Hematopoietic multipotent progenitor cell treated with erythropoietin and hydrocortisone succinate and interleukin-3 and kit ligand, for 4 days (in vitro differentiated cells): Measurements from ENCODE around the gene RAI14.
A peak's percentile ranks its signal among the peaks of the same experiment; 100 is the strongest.

Experiments used
- DNase-seq: peaks from one replicate; pipeline ENCODE4 v3.0.0-alpha.2; 2015

RAI14 gene

DNA sequence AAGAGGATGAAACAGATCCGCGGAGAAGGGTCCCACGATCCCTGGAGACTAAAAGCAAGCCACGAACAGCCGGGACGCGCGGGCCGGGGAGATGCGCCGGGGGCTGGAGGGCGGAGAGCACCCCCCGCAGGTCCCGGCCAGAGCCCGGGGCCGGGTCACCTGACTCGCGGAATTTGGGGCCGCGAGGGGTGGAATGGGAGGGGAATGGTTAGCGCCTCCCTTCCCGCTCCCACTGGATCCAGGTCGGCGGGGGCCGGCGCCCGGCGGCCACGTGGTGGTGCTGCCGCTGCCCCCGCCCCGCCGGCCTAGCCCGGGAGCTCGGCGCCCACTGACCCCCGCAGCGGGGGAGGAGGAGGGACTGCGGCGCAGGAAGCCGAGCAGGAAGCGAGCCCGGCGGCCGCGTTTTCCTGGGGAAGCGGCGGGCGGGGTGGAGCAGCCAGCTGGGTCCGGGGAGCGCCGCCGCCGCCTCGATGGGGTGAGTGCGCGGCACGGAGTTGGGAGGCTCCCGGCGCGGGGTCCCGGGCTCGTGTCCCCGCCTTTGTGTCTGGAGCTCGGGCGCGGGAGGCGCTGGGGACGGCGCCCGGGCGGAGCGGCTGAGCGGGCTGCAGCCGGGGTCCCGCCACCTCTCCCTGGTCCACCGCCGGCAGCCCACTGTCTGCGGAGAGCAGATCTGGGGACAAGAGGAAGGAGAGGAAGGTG lies at the start of gene RAI14:
RAI14 (plus strand) TSS at position 328 of the 699 bp plus-strand sequence. CDS start 30,592 bp downstream, outside the sequence.
- peak; percentile 24 for DNase-seq

DNA sequence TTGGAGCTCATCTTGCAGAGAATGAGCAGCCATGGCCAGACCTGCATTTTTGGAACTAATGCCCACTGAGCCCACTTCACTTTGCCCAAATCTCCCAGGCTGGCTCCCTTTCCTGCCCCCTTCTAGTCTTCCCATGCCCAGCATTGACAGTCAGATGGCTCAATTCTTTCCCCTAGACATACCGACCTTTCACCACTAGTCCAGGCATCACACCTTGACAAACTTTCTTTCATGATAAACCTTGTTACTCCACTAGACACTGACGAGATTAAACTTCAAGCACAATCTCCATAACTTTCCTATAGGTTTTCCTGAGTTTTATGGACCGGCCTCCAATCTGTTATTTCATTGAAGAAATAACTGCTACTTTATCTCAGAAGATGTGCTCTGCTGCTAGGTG lies 47.8 kb upstream of the RAI14 start:
- DNase-seq: no peak

DNA sequence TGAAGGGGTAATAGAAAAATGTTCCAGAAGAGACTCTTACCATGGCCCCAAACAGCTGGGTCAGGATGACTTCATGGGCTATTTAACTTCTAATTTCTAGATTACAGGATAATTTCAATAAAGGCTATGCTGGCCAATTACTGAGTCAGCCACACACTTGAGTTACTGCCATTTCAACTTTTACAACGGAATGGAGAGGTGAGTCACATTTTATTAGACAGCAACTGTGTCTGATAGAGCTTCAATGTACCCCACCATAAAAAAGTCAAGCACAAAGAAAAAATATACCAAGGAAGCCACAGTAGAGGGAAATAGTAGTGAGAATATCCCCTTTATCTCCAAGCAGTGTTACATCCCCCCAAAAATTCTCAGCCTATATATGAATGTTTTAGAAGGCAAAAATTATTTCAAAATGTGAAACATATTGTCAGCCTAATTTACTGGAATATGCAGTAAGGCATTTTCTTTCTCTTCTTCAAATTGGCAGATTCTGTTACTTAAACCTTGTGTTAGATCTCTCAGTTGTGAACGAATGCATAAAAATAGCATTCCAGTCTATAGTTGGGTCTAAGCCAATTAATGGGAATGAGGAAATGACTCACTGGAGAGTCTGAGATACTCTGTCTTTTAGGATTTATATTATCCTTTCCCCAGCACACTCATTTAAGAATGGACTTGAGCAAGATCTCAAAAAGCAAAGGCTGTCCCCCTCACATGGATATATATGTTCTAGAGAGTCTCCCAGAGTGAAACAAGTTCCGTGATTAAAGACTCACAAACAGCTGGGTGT lies 47.1 kb upstream of the RAI14 start:
- DNase-seq: no peak

- DNase-seq: no peak
Measured at GRCh38 chr5:34609951-34610441, 46.1 kb upstream of the RAI14 start.

- DNase-seq: no peak
Measured at GRCh38 chr5:34610546-34610945, 45.6 kb upstream of the RAI14 start.

DNA sequence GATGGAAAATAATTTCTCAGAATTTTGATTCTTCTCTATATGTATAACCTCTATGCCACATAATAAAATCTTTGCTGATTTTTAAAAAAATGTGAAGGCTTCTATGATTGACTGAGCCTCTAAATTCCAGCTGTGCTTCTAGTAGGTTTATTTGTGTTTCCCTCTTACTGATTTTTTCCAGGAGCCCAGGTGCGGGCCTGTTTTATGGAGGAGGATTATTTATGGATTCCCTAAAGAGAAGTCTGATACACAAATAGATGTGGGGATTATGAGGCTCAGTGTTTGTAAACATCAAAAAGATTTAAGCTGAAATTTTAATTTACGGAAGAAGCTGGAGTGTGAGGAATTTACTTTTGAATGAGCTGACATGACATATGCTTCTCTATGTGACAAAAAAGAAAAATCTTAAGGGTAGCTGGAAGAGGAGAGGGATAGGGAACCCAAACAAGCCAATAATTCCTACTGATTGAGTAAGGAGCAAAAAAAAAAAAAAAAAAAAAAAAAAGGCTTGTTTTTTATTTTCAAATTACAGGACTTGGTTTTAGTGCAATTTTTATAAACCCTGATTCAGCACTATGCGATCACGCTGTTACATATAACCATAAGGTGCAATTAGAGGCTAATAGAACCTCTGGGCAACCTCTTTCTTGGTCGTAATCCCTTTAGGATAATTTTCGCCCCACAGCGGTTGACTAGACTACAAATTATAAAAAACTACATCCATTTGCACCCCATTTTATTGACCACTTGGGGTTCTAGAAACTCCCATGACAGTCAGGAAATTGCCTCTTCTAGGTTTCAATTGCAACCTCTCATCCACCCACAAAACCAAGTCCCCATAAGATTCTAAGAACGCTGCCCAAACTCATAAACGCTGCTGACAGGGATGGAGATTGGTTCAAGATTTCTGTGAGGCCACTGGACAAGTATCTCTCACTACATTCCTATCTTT lies 44.4 kb upstream of the RAI14 start:
- DNase-seq: no peak

DNA sequence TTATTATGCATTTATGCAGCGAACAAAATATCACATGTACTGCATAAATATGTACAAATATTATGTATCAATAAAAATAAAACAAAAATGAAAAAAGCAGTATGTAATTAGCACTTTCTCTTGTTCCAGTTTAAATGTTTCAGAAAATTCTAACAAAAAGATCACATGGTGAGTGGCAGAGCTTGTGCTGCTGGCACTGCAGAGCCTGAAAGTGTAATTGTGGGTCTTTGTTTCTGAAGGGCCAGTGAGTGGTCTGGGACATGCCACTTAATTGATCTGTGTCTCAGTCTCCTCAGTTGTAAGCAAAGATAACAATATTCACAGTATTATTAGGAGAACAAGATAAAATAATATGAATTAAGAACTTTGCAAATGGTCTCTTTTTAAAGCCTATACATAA lies 39.5 kb upstream of the RAI14 start:
- no peak for DNase-seq

DNA sequence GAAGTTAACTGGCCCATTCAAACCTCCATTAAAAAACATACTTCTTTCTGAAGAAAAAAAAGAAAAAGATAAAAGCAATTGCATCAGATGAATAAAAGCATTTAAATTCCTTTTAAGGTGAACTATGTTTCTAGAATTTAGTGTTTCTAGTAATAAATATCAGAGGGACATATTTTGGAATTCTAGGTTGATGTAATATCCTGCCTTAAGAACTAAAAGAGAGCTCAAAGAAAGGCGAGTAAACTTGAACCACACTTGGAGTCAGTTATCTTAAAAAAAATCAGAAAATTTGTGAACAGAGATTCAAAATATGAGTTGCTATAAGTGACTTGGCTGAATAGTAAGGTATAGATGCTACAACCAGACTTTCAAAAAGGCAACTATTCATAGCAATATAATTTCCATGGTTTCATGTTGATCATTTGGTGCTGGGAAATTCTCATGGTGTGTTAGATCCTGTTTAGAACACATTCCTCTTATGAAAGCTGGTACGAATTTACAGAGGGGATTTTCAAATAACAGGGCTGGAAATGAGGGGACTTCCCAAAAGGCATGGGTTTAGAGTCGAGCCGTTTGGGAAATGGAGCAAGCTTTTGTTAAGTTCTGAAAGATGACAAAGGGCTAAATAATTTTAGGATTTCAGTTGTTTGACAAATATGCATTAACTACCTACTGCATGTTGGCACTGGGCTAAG lies 37.6 kb upstream of the RAI14 start:
- no peak for DNase-seq

DNA sequence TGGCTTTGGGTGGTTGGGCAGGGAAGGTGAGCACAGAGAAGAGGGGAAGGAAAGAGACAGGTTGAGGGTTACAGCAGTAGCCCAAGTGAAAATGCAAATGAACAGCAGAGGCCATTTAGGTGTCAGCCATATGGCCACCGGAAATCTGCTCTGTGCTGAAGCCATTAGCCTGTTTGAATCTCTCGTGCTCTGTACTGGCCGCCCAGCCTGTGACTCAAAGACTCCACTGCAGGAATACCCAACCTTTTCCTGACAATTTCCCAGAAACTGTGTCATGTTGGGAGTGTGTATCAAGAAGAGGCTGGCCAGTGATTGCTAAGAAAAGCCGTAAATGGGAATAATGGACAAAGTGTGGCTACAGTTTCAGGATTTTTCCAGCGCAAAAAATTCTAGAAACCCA lies 35.9 kb upstream of the RAI14 start:
- no peak for DNase-seq

- DNase-seq: no peak
Measured at GRCh38 chr5:34621277-34622097, 34.6 kb upstream of the RAI14 start.

DNA sequence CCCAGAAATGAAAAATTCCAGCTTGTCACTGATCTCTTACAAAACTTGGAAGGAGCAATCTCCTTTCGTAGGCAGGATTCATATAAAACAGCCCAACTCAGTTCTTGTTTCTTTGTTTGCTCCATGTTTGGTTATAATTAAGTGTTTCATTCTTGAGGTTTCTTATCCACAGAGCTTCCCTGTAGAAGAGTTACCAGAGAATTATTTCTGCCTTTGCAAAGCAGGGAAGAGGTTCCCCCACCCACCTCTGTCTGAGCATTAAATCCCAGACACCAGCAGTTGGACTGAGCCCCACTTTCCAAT lies 34.1 kb upstream of the RAI14 start:
- DNase-seq: no peak

DNA sequence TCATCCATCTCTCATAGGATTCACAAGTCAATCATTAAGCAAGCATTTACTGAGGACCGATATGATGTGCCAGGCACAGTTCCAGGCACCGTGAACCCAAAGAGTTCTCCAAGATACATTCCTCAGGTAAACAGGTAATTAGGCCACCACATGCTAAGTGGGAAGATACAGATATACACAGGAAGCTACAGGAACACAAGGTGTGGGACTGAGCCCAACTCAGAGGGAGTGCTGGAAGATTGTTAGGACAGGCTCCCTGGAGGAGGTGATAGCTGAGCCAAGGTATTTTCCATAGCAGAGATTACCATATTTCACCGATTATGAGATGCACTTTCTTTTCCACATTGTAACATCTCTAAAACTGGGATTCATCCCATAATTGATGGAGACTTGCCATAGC lies 31.4 kb upstream of the RAI14 start:
- DNase-seq: no peak

GRCh38 chr5:34625246-34625645 lies 30.9 kb upstream of the RAI14 start:
- no peak for DNase-seq

DNA sequence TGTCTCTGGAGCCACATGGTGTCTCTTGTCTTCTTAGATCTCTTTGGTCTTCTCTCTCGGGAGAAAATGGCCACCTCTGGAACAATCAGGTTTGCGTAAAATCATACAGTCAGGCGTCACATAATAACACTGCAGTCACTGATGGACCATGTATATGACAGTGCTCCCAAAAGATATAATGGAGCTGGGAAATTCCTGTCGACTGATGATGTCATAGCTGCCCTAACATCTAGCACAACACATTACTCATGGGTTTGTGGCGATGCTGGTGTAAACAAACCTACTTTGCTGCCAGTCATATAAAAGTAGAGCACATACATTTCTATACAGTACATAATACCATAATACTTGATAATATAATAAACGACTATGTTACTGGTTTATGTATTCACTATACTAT lies 30.1 kb upstream of the RAI14 start:
- DNase-seq: no peak

DNA sequence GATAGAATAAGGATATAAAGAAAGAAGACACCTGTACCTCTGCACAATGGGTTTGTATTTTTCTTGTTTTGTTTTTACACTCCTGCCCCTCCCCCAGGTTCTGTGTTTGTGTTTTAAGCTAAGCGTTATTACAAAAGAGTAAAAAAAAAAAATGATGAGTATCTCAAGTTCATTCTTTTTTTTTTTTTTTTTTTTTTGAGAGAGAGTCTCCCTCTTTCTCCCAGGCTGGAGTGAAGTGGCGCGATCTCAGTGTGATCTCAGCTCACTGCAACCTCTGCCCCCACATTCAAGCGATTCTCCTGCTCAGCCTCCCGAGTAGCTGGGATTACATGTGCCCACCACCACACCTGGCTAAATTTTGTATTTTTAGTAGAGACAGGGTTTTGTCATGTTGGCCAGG lies 29.4 kb upstream of the RAI14 start:
- DNase-seq: no peak

DNA sequence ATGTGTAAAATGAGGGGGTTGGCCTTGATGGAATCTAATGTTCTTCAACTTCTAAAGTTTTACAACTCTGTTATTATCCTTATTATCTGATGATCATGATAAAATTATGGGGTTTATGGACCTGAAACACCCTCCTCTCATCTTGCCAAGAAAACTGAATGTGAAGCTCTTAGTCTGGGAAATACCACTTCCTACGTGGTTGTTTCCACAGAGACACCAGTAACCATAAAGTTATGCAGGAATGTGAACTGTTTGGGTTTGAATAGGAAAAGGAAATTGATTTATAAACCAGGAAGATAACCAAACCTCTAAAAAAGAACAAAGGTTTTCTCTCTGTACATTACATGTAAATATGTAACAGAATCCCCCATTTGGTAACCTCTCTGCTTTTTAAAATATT lies 28.3 kb upstream of the RAI14 start:
- DNase-seq: no peak

- no peak for DNase-seq
Measured at GRCh38 chr5:34628373-34628772, 27.8 kb upstream of the RAI14 start.

- no peak for DNase-seq
Measured at GRCh38 chr5:34630596-34630995, 25.5 kb upstream of the RAI14 start.

- no peak for DNase-seq
Measured at GRCh38 chr5:34632807-34633422, 23.2 kb upstream of the RAI14 start.

- no peak for DNase-seq
Measured at GRCh38 chr5:34639852-34640626, 16.1 kb upstream of the RAI14 start.
